ENCODE data around the gene TJP1.

The TJP1 gene

DNA sequence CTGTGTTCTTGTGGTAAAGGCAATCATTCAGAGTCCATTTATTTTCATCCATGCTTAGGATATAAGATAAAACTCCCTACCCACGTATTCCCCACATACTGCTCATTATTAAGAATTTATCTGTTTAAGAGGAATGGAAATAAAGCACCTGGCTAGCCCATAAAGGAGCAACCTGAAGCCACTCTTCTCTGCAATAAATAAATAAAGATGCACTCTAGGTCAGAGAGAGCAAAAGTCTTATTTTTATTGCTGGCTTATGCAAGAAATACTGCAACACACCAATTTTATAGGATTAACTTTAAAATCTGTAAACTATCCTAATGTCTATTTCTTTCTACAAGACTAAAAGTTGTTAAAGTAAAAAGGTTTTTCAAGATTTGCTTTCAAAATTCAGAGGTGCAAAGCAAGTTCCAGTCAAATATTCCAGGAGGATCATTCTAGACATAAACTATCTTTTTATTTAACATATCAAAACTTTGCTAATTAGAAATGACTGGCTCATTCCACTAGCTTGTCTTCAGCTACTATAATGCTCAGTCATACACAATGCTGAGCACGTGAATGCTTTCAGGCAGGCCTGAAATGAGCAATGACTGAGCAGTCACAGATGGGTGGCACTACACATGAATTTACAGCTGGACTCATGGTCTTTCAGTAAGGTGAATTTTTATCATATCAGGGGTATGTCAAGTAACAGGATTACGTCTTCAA, 7.1 kb downstream of the TJP1 start:
- no peaks in the 10 kb centered on the region for H3K79me2 ChIP-seq (ENCODE audit: insufficient read depth, low read length)
- H3K9ac ChIP-seq (ENCODE audit: low read depth, low read length) = no peak overlapping the region
- TF ChIP-seq CTCF (IDR thresholded peaks at IDR 0.05; ENCODE audit: borderline replicate concordance, extremely low read depth, low read length, poor library complexity, severe bottlenecking) = no peak
- TF ChIP-seq EZH2 (IDR thresholded peaks at IDR 0.05; ENCODE audit: borderline replicate concordance, low read depth, low read length, severe bottlenecking) = no peak
- H3K4me3 ChIP-seq (ENCODE audit: low read depth in 1 of 2, low read length in 2 of 2) = no peak overlapping the region
- no peak overlapping the region for H2AFZ ChIP-seq (ENCODE audit: low read depth, low read length)
- no peak for ATAC-seq (ENCODE audit: insufficient read depth, low read depth)
- no peak for DNase-seq
- no peaks in the 10 kb centered on the region for H3K36me3 ChIP-seq (ENCODE audit: insufficient read depth, low read length)
- H3K4me1 ChIP-seq (ENCODE audit: insufficient read depth, low read length) = no peaks in the 10 kb centered on the region
- H3K4me2 ChIP-seq (ENCODE audit: insufficient read depth, low read length) = no peak overlapping the region
- H3K9me3 ChIP-seq (ENCODE audit: insufficient read depth, low read length, severe bottlenecking) = no peaks in the 10 kb centered on the region
- H3K27me3 ChIP-seq (ENCODE audit: insufficient read depth, low read length, poor library complexity) = peaks cover 45% of the 10 kb centered on the region
- H3K27ac ChIP-seq (ENCODE audit: low read length) = no peak overlapping the region
- no peaks in the 10 kb centered on the region for H4K20me1 ChIP-seq (ENCODE audit: insufficient read depth, low read length)

DNA sequence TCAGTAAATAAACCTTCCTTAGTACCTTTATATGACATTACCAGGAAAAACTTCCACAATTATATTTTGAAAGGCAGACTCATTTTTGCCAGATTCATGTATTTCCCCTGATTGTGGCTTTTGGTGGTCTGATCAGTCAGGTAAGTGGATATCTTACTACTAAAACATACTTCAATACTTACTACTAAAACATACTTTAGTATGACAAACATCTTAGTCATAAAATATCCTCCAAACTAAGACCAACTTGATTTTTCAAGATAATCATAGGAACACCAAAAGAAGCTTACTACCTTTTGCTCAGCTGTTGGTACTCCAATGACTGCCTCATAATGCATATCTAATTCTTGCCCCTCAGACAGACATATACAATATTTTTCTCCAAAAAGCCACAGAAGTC, 9.3 kb downstream of the TJP1 start:
- no peaks in the 10 kb centered on the region for H3K79me2 ChIP-seq (ENCODE audit: insufficient read depth, low read length)
- no peak overlapping the region for H3K27ac ChIP-seq (ENCODE audit: low read length)
- no peaks in the 10 kb centered on the region for H3K4me1 ChIP-seq (ENCODE audit: insufficient read depth, low read length)

GRCh38 chr15:29812384-29812694, 9.9 kb downstream of the TJP1 start:
- no peaks in the 10 kb centered on the region for H3K9me3 ChIP-seq (ENCODE audit: insufficient read depth, low read length, severe bottlenecking)
- H3K36me3 ChIP-seq (ENCODE audit: insufficient read depth, low read length) = no peaks in the 10 kb centered on the region
- no peak overlapping the region for H3K9ac ChIP-seq (ENCODE audit: low read depth, low read length)
- peaks cover 39% of the 10 kb centered on the region for H3K27me3 ChIP-seq (ENCODE audit: insufficient read depth, low read length, poor library complexity)
- no peaks in the 10 kb centered on the region for H3K4me1 ChIP-seq (ENCODE audit: insufficient read depth, low read length)
- H3K79me2 ChIP-seq (ENCODE audit: insufficient read depth, low read length) = no peaks in the 10 kb centered on the region
- H4K20me1 ChIP-seq (ENCODE audit: insufficient read depth, low read length) = no peaks in the 10 kb centered on the region
- DNase-seq = no peak
- H3K27ac ChIP-seq (ENCODE audit: low read length) = no peak overlapping the region
- no peak overlapping the region for H2AFZ ChIP-seq (ENCODE audit: low read depth, low read length)
- TF ChIP-seq CTCF (IDR thresholded peaks at IDR 0.05; ENCODE audit: borderline replicate concordance, extremely low read depth, low read length, poor library complexity, severe bottlenecking) (no peak), EZH2 (IDR thresholded peaks at IDR 0.05; ENCODE audit: borderline replicate concordance, low read depth, low read length, severe bottlenecking) (no peak)
- no peak overlapping the region for H3K4me2 ChIP-seq (ENCODE audit: insufficient read depth, low read length)
- no peak overlapping the region for H3K4me3 ChIP-seq (ENCODE audit: low read depth in 1 of 2, low read length in 2 of 2)
- ATAC-seq (ENCODE audit: insufficient read depth, low read depth) = no peak

More for the DNA sequence above, 9.3 kb downstream of the TJP1 start:
- no peak for ATAC-seq (ENCODE audit: insufficient read depth, low read depth)
- Histone ChIP-seq H3K36me3 (ENCODE audit: insufficient read depth, low read length) (no peaks in the 10 kb centered on the region), H3K4me2 (ENCODE audit: insufficient read depth, low read length) (no peak overlapping the region), H3K4me3 (ENCODE audit: low read depth in 1 of 2, low read length in 2 of 2) (no peak overlapping the region), H3K9ac (ENCODE audit: low read depth, low read length) (no peak overlapping the region), H2AFZ (ENCODE audit: low read depth, low read length) (no peak overlapping the region), H3K27me3 (ENCODE audit: insufficient read depth, low read length, poor library complexity) (peaks cover 39% of the 10 kb centered on the region), H4K20me1 (ENCODE audit: insufficient read depth, low read length) (no peaks in the 10 kb centered on the region), H3K9me3 (ENCODE audit: insufficient read depth, low read length, severe bottlenecking) (no peaks in the 10 kb centered on the region)
- no peak for DNase-seq
- no peak for TF ChIP-seq CTCF (IDR thresholded peaks at IDR 0.05; ENCODE audit: borderline replicate concordance, extremely low read depth, low read length, poor library complexity, severe bottlenecking)
- TF ChIP-seq EZH2 (IDR thresholded peaks at IDR 0.05; ENCODE audit: borderline replicate concordance, low read depth, low read length, severe bottlenecking) = no peak

All from DND-41 (cell line).